Prostate gland (tissue), 2 donors: ENCODE data around the gene RBM11.

Source experiments
- CTCF ChIP-seq, 4 experiments: fragments of 200-600 bp in 2 of 4; fragments of 450-650 bp in 2 of 4; sonication (generic) in 2 of 4; IDR thresholded peaks; 1 replicate in 3 of 4; 2 replicates in 1 of 4; pipeline ENCODE4 v1.5.1; 2016 to 2019; ENCODE audit warnings: antibody characterized with exemption in 4 of 4, mild to moderate bottlenecking in 2 of 4, moderate library complexity in 2 of 4
- POLR2A ChIP-seq: fragments of 450-650 bp; IDR thresholded peaks from one replicate; pipeline ENCODE4 v1.6.1; 2016; ENCODE audit warnings: antibody characterized with exemption, mild to moderate bottlenecking
- POLR2AphosphoS5 ChIP-seq: sonication (generic); formaldehyde crosslinking; IDR thresholded peaks from one replicate; pipeline ENCODE4 v1.6.1; 2017; ENCODE audit warnings: antibody characterized with exemption

GRCh38 chr21:14245711-14246110 is 29.8 kb downstream of the RBM11 start:
- TF ChIP-seq CTCF (IDR thresholded peaks at IDR 0.05), result no peak
- TF ChIP-seq POLR2AphosphoS5, result no peak
- no peak for TF ChIP-seq POLR2A
